ENCODE data around the gene HERC3.
"Not testable (repeated sequence)": the region's sequence is repeated elsewhere in the genome, so short reads cannot be mapped to it uniquely, and the experiment has no call there.

The HERC3 gene

GRCh38 chr4:88609794-88610193, 17.5 kb downstream of the HERC3 start:
- not testable (repeated sequence) for DNase-seq

GRCh38 chr4:88610771-88611170, 18.5 kb downstream of the HERC3 start:
- peak; percentile 69 for DNase-seq

DNA sequence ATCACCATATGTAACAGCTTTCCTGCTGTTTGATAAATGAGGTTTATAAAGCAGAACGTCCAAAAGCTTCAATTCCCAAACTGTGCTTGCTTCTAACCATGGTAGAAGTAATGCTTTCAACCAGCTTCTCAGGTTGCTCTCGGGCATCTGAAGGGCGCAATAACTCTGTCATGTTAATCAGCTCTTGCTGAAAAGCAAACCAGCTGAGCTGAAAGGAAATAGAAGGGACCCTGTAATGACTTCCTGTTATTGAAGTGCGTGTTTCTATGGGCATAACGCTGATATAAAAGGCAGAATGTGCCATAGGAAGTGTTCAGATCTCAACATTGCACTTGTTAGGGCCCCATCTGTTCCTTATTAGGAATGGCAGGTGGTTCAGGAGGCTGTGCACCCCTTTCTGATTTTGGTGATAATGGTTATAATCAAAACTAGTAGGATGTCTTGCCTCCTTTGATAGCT, 21.2 kb downstream of the HERC3 start:
- no peak for DNase-seq

GRCh38 chr4:88614058-88614457, 21.8 kb downstream of the HERC3 start:
- no peak for DNase-seq

DNA sequence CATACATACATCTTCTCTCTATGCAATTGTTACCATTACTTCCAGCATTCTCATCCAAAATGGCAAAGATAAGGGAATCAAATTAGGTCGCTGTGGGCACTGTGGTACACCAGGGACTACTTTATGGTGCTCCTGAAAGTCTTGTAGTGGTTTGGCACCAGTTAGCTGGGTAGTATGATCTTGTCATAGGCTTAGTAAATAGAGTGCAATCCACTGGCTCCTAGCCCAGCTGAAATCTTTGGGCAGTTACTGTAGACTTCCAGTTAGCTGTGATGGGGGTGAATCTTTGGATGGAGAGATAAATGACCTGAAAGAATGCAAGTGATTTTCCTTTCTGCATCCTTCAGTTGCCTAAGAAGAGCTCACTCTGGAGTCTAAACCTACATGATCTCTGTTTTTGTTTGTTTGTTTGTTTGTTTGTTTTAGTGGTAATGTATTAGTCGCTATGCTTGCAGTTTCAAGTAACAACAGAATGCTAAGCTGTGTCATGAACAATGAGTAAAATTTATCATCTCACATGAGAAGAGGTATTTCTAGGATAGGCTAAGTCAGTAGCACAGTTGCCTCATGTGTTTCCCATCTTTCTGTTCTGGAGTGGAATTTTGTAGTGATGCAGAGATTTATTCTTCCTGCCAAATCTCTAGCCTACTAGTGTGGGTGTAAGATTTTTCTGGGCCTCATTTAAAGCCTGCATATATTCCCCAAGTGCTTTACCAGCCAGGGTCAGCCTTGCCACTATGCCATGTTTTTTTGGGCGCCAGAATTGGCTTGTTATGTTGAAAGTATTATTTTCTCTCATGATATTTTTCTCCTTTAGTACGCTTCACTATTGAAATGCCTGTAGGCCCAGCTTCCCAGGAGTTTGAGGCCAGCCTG, 24.2 kb downstream of the HERC3 start:
- peak; percentile 92 for DNase-seq

- DNase-seq, result no peak
Measured at GRCh38 chr4:88618782-88619485, 26.7 kb downstream of the HERC3 start.

DNA sequence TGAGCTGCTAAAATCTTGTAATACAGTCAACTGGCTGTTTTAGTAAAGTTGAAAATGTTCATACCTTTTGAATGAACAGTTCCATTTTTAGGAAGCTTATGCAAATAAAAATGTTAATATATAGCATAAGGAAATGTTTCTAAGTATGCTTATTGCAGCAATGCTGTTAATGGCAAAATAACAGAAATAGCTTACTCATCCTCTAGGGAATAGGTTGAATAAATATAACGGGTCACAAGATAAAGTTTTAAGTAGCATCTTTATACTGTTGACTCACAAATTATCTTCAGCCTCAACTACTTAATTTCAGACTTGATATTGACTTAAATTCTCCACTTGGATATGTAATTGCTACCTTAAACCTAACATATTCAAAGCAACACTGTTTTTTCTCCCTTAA, 27.7 kb downstream of the HERC3 start:
- peak; percentile 65 for DNase-seq

DNA sequence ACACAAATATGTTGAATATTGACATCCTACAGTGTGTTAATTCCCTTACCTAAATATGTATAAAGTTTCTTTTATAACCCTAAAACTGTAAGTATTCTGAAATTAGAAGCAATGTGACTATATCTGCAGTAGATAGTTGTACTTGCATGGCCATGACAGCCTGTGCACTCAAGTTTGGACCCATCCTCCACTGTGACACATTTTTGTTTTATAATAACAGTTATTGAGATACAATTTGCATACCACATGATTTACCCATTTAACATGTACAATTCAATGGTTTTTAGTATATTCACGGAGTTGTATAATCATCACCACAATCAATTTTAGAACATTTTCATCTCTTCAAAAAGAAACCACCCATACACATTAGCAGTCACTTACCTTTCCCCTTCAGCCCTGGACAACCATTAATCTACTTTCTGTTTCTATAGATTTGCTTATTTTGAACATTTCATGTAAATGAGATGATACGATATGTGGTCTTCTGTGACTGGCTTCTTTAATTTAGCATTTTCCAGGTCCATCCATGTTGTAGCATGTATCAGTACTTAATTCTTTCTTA, 29.6 kb downstream of the HERC3 start:
- DNase-seq, result no peak

- DNase-seq, result peak; percentile 95
Measured at GRCh38 chr4:88623097-88623496, 30.8 kb downstream of the HERC3 start.

DNA sequence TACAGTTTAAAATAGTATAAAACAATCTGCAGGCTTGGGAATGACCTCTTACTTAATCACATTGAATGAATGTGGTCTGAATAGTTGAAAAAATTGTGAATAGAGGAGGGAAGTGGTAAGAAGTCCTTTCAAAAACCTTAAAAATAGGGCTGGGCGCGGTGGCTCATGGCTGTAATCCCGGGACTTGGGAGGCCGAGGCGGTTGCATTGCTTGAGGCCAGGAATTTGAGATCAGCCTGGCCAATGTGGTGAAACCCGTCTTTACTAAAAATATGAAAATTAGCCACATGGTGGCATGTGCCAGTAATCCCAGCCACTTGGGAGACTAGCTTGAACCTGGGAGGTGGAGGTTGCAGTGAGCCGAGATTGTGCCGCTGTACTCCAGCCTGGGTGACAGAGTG, 36.5 kb downstream of the HERC3 start:
- no peak for DNase-seq

- DNase-seq, result no peak
Measured at GRCh38 chr4:88629826-88630225, 37.5 kb downstream of the HERC3 start.

DNA sequence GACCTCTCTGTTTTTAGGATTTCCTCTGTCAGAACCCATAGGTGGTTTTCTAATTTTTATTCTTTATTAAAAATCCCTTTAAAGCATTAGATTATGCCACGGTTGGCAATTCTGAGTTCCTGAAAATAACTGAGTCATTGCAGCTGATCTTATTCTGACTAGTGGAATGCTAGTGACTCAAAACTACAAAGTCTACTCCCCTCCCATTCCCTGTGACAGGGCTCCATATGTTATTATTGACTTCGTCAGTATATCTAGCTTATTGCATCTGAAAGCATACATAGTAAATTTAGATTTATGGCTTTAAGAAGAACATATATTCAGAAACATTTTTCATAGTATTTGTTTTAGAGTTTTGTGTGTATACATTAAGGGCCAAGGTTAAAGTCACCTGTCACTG, 38.5 kb downstream of the HERC3 start:
- peak; percentile 80 for DNase-seq

DNA sequence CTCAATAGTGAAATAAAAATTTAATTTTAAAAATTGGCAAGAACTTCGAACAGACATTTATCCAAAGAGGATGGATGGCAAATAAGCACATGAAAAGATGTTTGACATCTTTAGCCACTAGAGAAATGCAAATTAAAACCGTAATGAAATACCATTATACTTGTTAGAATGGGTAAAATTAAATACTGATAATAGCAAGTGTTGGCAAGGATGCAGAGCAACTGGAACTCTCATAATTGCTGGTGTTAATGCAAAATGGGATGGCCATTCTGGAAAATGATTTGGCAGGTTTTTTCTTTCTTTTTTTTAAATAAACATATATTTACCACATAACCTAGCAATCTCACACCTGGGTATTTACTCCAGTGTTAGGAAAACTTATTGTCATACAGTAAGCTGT, 51.7 kb downstream of the HERC3 start:
- no peak for DNase-seq

DNA sequence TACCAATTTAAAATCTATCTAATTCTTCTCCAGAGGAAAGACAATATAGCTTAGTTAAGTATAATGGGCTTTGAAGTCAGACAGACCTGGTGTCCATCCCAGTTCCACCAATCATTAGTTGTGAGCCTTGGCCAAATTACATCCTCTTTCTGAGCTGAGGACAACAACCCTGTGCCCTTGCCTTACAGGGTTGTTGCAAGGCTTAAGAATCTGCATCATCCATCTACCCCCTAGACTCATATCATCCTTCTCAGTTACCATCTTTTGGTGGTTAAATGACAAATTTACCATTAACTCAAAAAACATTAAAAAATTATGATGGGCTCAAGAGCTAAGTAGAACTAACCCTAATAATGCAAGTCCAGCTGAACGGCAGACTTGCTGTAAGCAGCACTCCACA, 53.7 kb downstream of the HERC3 start:
- no peak for DNase-seq

GRCh38 chr4:88646528-88647280, 54.4 kb downstream of the HERC3 start:
- no peak for DNase-seq

- no peak for DNase-seq
Measured at GRCh38 chr4:88649716-88650115, 57.4 kb downstream of the HERC3 start.

- DNase-seq, result no peak
Measured at GRCh38 chr4:88653371-88653946, 61.2 kb downstream of the HERC3 start.

DNA sequence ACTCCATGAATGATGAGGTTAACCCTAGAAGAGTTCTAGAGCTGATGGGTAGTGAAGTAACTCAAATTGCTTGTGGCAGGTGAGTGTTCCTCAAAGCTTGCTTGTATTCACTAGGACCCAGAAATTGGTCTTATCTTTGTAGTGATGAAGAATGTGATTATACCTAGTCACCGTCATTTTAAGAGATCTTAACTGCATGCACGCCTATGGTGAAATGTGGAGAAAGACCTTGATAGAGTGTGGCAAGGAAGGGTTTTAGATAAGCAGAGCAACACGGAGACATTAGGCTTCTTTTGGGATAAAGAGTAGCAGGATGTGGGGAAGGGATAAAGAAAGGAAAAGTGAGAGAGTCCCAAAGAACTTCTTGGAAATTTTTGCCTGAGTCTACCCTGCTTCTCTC, 62.9 kb downstream of the HERC3 start:
- DNase-seq, result no peak

- DNase-seq, result peak; percentile 65
Measured at GRCh38 chr4:88659055-88659889, 67.0 kb downstream of the HERC3 start.

DNA sequence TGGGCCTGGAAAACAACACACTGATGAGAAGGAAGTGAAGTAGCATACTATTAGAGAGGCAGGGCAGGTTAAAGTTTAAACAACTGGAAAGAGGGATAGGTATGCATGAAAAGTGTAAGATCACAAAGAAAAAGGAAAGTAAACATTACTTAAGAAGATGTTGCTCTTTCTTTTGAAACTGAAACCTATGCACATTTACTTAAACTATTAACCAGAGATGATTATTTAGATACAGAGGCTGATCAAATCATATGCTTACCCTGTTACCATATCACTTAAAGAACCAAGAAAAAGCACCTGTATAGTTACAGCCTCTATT, 67.6 kb downstream of the HERC3 start:
- DNase-seq, result no peak

GRCh38 chr4:88660446-88661294, 68.4 kb downstream of the HERC3 start:
- DNase-seq, result peak; percentile 76
